Panc1 (cell line): ENCODE data around the gene CFAP45.

ENCODE experiments used
- CTCF ChIP-seq: fragments of 450-650 bp; IDR thresholded peaks from 2 replicates; pipeline ENCODE4 v1.5.1; 2017; ENCODE audit warnings: mild to moderate bottlenecking
- POLR2AphosphoS5 ChIP-seq: IDR thresholded peaks from 2 replicates; pipeline ENCODE4 v1.6.1; 2012; ENCODE audit warnings: mild to moderate bottlenecking, low read depth, low read length, moderate library complexity
- REST ChIP-seq, 2 experiments: IDR thresholded peaks; 2 replicates each; pipeline ENCODE4 v1.6.1; 2011 to 2012; ENCODE audit warnings: low read depth in 2 of 2, control low read depth in 1 of 2, low read length in 1 of 2, mild to moderate bottlenecking in 1 of 2, moderate library complexity in 1 of 2; ENCODE audit not compliant: insufficient read depth in 1 of 2
- SIN3A ChIP-seq: IDR thresholded peaks from 2 replicates; pipeline ENCODE4 v1.6.1; 2012; ENCODE audit warnings: low read depth, mild to moderate bottlenecking, low read length, moderate library complexity, borderline replicate concordance; ENCODE audit not compliant: insufficient read depth

- TF ChIP-seq CTCF (peak; percentile 97), REST (IDR thresholded peaks at IDR 0.05; ENCODE audit: insufficient read depth in 1 of 2, low read depth in 2 of 2, low read length in 1 of 2) (peak in 1 of 2 experiments; percentile 64; a peak in 2 of 4 replicates), POLR2AphosphoS5 (no peak), SIN3A (no peak)
Measured at GRCh38 chr1:159936273-159936904, 36.4 kb upstream of the CFAP45 start.
